GM12892 (cell line): Measurements from ENCODE around the gene ITGB2.

Source experiments
- POLR2A ChIP-seq: IDR thresholded peaks from 2 replicates; pipeline ENCODE4 v1.6.1; 2011; ENCODE audit warnings: low read depth, low read length, control low read depth
- POLR2AphosphoS5 ChIP-seq: IDR thresholded peaks from 2 replicates; pipeline ENCODE4 v1.6.1; 2011; ENCODE audit warnings: low read depth, low read length, control low read depth
- TAF1 ChIP-seq: IDR thresholded peaks from 2 replicates; pipeline ENCODE4 v1.6.1; 2011; ENCODE audit warnings: low read depth, mild to moderate bottlenecking, control low read depth, low read length, borderline replicate concordance

- no peak for TF ChIP-seq POLR2A
- no peak for TF ChIP-seq TAF1
- no peak for TF ChIP-seq POLR2AphosphoS5
Measured at GRCh38 chr21:44926331-44927101, 5.8 kb upstream of the ITGB2 start.
